MM.1S (cell line): Measurements from ENCODE around the gene NOX5.

Experiments used
- DNase-seq: peaks from one replicate; pipeline ENCODE4 v3.0.0-alpha.2; 2015
- H2AFZ ChIP-seq: fragments of 300-600 bp; sonication (generic); 2 replicates; pipeline ENCODE4 v1.6.0; 2016; ENCODE audit warnings: antibody characterized with exemption, low read length
- H3F3A ChIP-seq: fragments of 300-600 bp; sonication (generic); 2 replicates; pipeline ENCODE4 v1.6.1; 2016; ENCODE audit warnings: mild to moderate bottlenecking, antibody characterized with exemption, low read length, moderate library complexity, mixed read lengths; ENCODE audit not compliant: insufficient read depth
- H3K27ac ChIP-seq: fragments of 300-600 bp; sonication (generic); 2 replicates; pipeline ENCODE4 v1.5.1; 2016; ENCODE audit warnings: mild to moderate bottlenecking, low read length
- H3K27me3 ChIP-seq: fragments of 300-600 bp; sonication (generic); replicated peaks from 2 replicates; pipeline ENCODE4 v1.6.0; 2016; ENCODE audit warnings: low read length; ENCODE audit not compliant: insufficient read depth
- H3K36me3 ChIP-seq: fragments of 300-600 bp; sonication (generic); replicated peaks from 2 replicates; pipeline ENCODE4 v1.6.1; 2016; ENCODE audit warnings: mild to moderate bottlenecking, low read length, mixed read lengths; ENCODE audit not compliant: insufficient read depth
- H3K4me1 ChIP-seq: fragments of 300-600 bp; sonication (generic); 2 replicates; pipeline ENCODE4 v1.6.1; 2016; ENCODE audit warnings: low read length, mixed read lengths
- H3K4me2 ChIP-seq: fragments of 300-600 bp; sonication (generic); 2 replicates; pipeline ENCODE4 v1.6.0; 2016; ENCODE audit warnings: low read depth, low read length
- H3K4me3 ChIP-seq: fragments of 300-600 bp; sonication (generic); 2 replicates; pipeline ENCODE4 v1.5.1; 2016; ENCODE audit warnings: low read length, mixed read lengths
- H3K79me2 ChIP-seq: fragments of 300-600 bp; sonication (generic); 2 replicates; pipeline ENCODE4 v1.6.1; 2016; ENCODE audit warnings: mixed run types, low read length, mixed read lengths
- H3K9ac ChIP-seq: fragments of 300-600 bp; sonication (generic); 2 replicates; pipeline ENCODE4 v1.6.1; 2016; ENCODE audit warnings: low read length, mixed read lengths
- H3K9me2 ChIP-seq: fragments of 300-600 bp; sonication (generic); replicated peaks from 2 replicates; pipeline ENCODE4 v1.6.1; 2016; ENCODE audit warnings: mild to moderate bottlenecking, low read length, mixed read lengths; ENCODE audit not compliant: insufficient read depth
- H3K9me3 ChIP-seq: fragments of 300-600 bp; sonication (generic); replicated peaks from 2 replicates; pipeline ENCODE4 v1.6.1; 2016; ENCODE audit warnings: mild to moderate bottlenecking, low read length, mixed read lengths; ENCODE audit not compliant: insufficient read depth
- H4K20me1 ChIP-seq: fragments of 300-600 bp; sonication (generic); 2 replicates; pipeline ENCODE4 v1.6.1; 2016; ENCODE audit warnings: mild to moderate bottlenecking, low read length, moderate library complexity, mixed read lengths; ENCODE audit not compliant: insufficient read depth
- CTCF ChIP-seq: fragments of 300-600 bp; sonication (generic); IDR thresholded peaks from 2 replicates; pipeline ENCODE4 v1.5.1; 2016; ENCODE audit warnings: antibody characterized with exemption, low read length, mixed read lengths
- EZH2 ChIP-seq: fragments of 300-600 bp; sonication (generic); optimal IDR thresholded peaks from 2 replicates; pipeline ENCODE3; 2017; ENCODE audit warnings: low read depth, mild to moderate bottlenecking, antibody characterized with exemption, low read length, mixed read lengths
- EZH2phosphoT487 ChIP-seq: fragments of 300-600 bp; sonication (generic); IDR thresholded peaks from 2 replicates; pipeline ENCODE4 v1.6.1; 2018; ENCODE audit warnings: antibody characterized with exemption, low read length

The NOX5 gene

GRCh38 chr15:69070396-69070795 lies 55.9 kb downstream of the NOX5 start:
- H3K9me3 ChIP-seq = no peaks in the 10 kb centered on the region
- no peaks in the 10 kb centered on the region for H3F3A ChIP-seq
- no peak overlapping the region for H3K27ac ChIP-seq
- H3K36me3 ChIP-seq = no peaks in the 10 kb centered on the region
- no peak overlapping the region for H3K4me3 ChIP-seq
- H3K9ac ChIP-seq = no peak overlapping the region
- H2AFZ ChIP-seq = no peak overlapping the region
- no peaks in the 10 kb centered on the region for H3K4me1 ChIP-seq
- DNase-seq = no peak
- H3K79me2 ChIP-seq = no peaks in the 10 kb centered on the region
- H4K20me1 ChIP-seq = no peaks in the 10 kb centered on the region
- H3K27me3 ChIP-seq = no peaks in the 10 kb centered on the region
- TF ChIP-seq EZH2 (no peak), EZH2phosphoT487 (no peak), CTCF (no peak)
- H3K4me2 ChIP-seq = no peak overlapping the region
- H3K9me2 ChIP-seq = no peaks in the 10 kb centered on the region

DNA sequence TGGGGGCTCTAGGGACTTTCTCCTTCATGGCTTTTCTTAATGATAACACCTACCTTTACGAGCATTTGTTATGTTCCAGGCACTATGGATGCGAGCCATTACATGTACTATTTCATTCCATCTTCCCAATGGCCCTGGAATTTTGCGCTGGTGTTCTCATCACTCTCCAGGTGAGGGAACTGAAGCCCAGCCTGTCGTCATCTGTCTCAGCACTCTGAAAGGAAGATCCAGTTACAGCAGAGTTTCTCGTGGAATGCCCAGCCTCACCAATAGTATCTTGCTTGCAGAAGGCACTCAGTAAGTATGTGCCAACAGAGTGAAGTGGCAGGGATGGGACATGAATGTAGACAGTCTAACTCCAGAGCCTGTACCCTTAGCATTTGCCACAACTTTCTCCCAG lies 56.8 kb downstream of the NOX5 start:
- Histone ChIP-seq H3K4me1 (no peaks in the 10 kb centered on the region), H2AFZ (no peak overlapping the region), H4K20me1 (no peaks in the 10 kb centered on the region), H3K9ac (no peak overlapping the region), H3F3A (no peaks in the 10 kb centered on the region), H3K36me3 (no peaks in the 10 kb centered on the region), H3K27me3 (no peaks in the 10 kb centered on the region), H3K4me3 (no peak overlapping the region), H3K79me2 (no peaks in the 10 kb centered on the region), H3K9me3 (no peaks in the 10 kb centered on the region), H3K27ac (no peak overlapping the region), H3K9me2 (no peaks in the 10 kb centered on the region), H3K4me2 (no peak overlapping the region)
- TF ChIP-seq EZH2phosphoT487 = no peak
- DNase-seq = no peak

- no peak overlapping the region for H2AFZ ChIP-seq
- no peak overlapping the region for H3K27ac ChIP-seq
- DNase-seq = no peak
- H3K9me3 ChIP-seq = no peaks in the 10 kb centered on the region
- H3K4me3 ChIP-seq = no peak overlapping the region
- no peak overlapping the region for H3K9ac ChIP-seq
- H3K79me2 ChIP-seq = no peaks in the 10 kb centered on the region
- no peaks in the 10 kb centered on the region for H3F3A ChIP-seq
- no peaks in the 10 kb centered on the region for H3K36me3 ChIP-seq
- H3K4me2 ChIP-seq = no peak overlapping the region
- no peaks in the 10 kb centered on the region for H3K9me2 ChIP-seq
- H3K4me1 ChIP-seq = no peaks in the 10 kb centered on the region
- no peak for TF ChIP-seq EZH2
- no peak for TF ChIP-seq EZH2phosphoT487
- TF ChIP-seq CTCF = no peak
- no peaks in the 10 kb centered on the region for H4K20me1 ChIP-seq
- no peaks in the 10 kb centered on the region for H3K27me3 ChIP-seq
These were observed 58.4 kb downstream of the NOX5 start for GRCh38 chr15:69072906-69073305.

GRCh38 chr15:69074001-69074842 lies 59.7 kb downstream of the NOX5 start:
- no peaks in the 10 kb centered on the region for H3K4me1 ChIP-seq
- no peaks in the 10 kb centered on the region for H3K27me3 ChIP-seq
- H3K27ac ChIP-seq = no peak overlapping the region
- H3K36me3 ChIP-seq = no peaks in the 10 kb centered on the region
- H3K9me2 ChIP-seq = no peaks in the 10 kb centered on the region
- H2AFZ ChIP-seq = no peak overlapping the region
- no peak overlapping the region for H3K9ac ChIP-seq
- no peak overlapping the region for H3K4me2 ChIP-seq
- H3K79me2 ChIP-seq = no peaks in the 10 kb centered on the region
- DNase-seq = no peak
- no peaks in the 10 kb centered on the region for H4K20me1 ChIP-seq
- no peaks in the 10 kb centered on the region for H3K9me3 ChIP-seq
- no peak for TF ChIP-seq EZH2
- no peak for TF ChIP-seq CTCF
- TF ChIP-seq EZH2phosphoT487 = no peak
- H3F3A ChIP-seq = no peaks in the 10 kb centered on the region
- no peak overlapping the region for H3K4me3 ChIP-seq
